Erythroblast (primary cell): ENCODE results near the gene GTF2H3.

Source experiments
- GATA1 ChIP-seq: IDR thresholded peaks from 2 replicates; pipeline ENCODE4 v1.6.1; 2011; ENCODE audit warnings: low read depth, mild to moderate bottlenecking, control low read depth, low read length, moderate library complexity
- POLR2A ChIP-seq: IDR thresholded peaks from 2 replicates; pipeline ENCODE4 v1.6.1; 2011; ENCODE audit warnings: mild to moderate bottlenecking, low read length

DNA sequence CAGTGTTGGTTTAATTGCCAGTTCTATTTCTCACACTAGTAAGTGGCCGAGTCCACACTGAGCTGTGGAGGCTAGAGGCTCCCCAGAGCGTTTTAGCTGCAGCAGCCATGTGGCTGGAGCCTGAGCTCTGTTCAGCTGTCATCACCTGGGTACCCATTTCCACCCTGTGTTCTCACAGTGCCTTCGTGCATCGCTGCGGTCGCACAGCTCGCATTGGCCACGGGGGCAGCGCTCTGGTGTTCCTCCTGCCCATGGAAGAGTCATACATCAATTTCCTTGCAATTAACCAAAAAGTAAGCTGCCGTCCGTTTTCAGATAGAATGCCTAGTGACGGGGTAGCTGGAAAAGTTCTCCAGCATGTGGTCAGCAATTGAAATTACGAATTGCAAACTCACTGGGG, 16.0 kb upstream of the GTF2H3 start:
- TF ChIP-seq POLR2A = no peak
- TF ChIP-seq GATA1 = no peak
